HepG2 (cell line): ENCODE data around the gene PLXNC1. TPM values are rescaled to one million over a fixed set of nuclear protein-coding genes. Genes with fewer than 3 reads are reported as not detected.

Experiments
- ATAC-seq: fragments of 200-7000 bp; cut with Tn5 transposase; 3 replicates; pipeline ENCODE4 v1.9.1; 2020; ENCODE audit warnings: mild to moderate bottlenecking, moderate library complexity
- BruUV-seq: library from RNA; stranded (reverse); fragments of 400-500 nt; replicated peaks from 2 replicates; lab custom pipeline; 2021; lab: Mats Ljungman, UMichigan
- CTCF ChIA-PET: fragments of 300-600 bp; formaldehyde crosslinking; extraction: SDS; loops from one replicate; lab custom pipeline; 2021; ENCODE audit warnings: low total read pairs, inconsistent platforms, low intra/inter-chr PET ratio; lab: Yijun Ruan, JAX
- POLR2A ChIA-PET: fragments of 350-600 bp; sonication (Branson Sonifier 250); formaldehyde crosslinking; loops from one replicate; lab custom pipeline; 2020; ENCODE audit warnings: antibody characterized with exemption, inconsistent platforms; lab: Yijun Ruan, JAX
- DNase-seq: peaks from one replicate; pipeline ENCODE4 v3.0.0-alpha.2; 2015; ENCODE audit warnings: low spot score
- FAIRE-seq: peaks from 3 replicates; lab custom pipeline; 2011; peaks lifted over from hg19 to GRCh38; lab: Jason Lieb, UNC
- H2AFZ ChIP-seq: one replicate; pipeline ENCODE4 v1.6.1; 2011; ENCODE audit warnings: low read length, inconsistent platforms
- H3K27ac ChIP-seq: fragments of 300-600 bp; 3 replicates; pipeline ENCODE4 v1.8.0; 2011; ENCODE audit warnings: mixed run types, mild to moderate bottlenecking, mixed read lengths, low read length, inconsistent platforms; ENCODE audit not compliant: insufficient read depth; ENCODE audit errors: extremely low read length
- H3K27me3 ChIP-seq, 2 experiments: fragments of 200-600 bp in 1 of 2; 2 replicates in 1 of 2; 3 replicates in 1 of 2; pipeline versions ENCODE4 v1.6.0 to v1.8.0; 2011; ENCODE audit warnings: low read length in 2 of 2, mild to moderate bottlenecking in 2 of 2, moderate library complexity in 2 of 2, inconsistent platforms in 1 of 2; ENCODE audit not compliant: insufficient read depth in 2 of 2, control insufficient read depth in 1 of 2
- H3K36me3 ChIP-seq, 2 experiments: fragments of 200-600 bp in 1 of 2; replicated peaks in 1 of 2; 2 replicates in 1 of 2; 3 replicates in 1 of 2; pipeline versions ENCODE4 v1.5.1 to v1.8.0; 2011; ENCODE audit warnings: low read length in 2 of 2, inconsistent platforms in 1 of 2; ENCODE audit not compliant: insufficient read depth in 2 of 2, control insufficient read depth in 1 of 2
- H3K4me1 ChIP-seq: 2 replicates; pipeline ENCODE4 v1.5.1; 2012; ENCODE audit warnings: low read length, inconsistent platforms; ENCODE audit not compliant: insufficient read depth
- H3K4me2 ChIP-seq: 2 replicates; pipeline ENCODE4 v1.6.0; 2011; ENCODE audit warnings: low read depth, low read length, inconsistent platforms
- H3K4me3 ChIP-seq, 3 experiments: fragments of 200-600 bp in 1 of 3; sonication (generic), shearing (Covaris generic) in 1 of 3; replicated peaks in 1 of 3; 2 replicates each; pipeline ENCODE4 v1.5.1; 2011 to 2016; ENCODE audit warnings: low read length in 3 of 3, inconsistent platforms in 2 of 3, low read depth in 2 of 3, mild to moderate bottlenecking in 2 of 3, control low read depth in 1 of 3, mixed read lengths in 1 of 3; ENCODE audit not compliant: insufficient read depth in 1 of 3
- H3K79me2 ChIP-seq: one replicate; pipeline ENCODE4 v1.6.1; 2011; ENCODE audit warnings: low read length, inconsistent platforms; ENCODE audit not compliant: insufficient read depth
- H3K9ac ChIP-seq: 2 replicates; pipeline ENCODE4 v1.6.0; 2011; ENCODE audit warnings: mild to moderate bottlenecking, low read depth, low read length, inconsistent platforms; ENCODE audit not compliant: insufficient read depth
- H3K9me3 ChIP-seq: 2 replicates; pipeline ENCODE4 v1.5.1; 2012; ENCODE audit warnings: mild to moderate bottlenecking, low read length
- H4K20me1 ChIP-seq: 2 replicates; pipeline ENCODE4 v1.6.0; 2011; ENCODE audit warnings: inconsistent platforms, mild to moderate bottlenecking, low read length, moderate library complexity; ENCODE audit not compliant: insufficient read depth
- FLYWCH1 ChIP-seq: sonication (generic); formaldehyde crosslinking; IDR thresholded peaks from 2 replicates; pipeline ENCODE4 v1.8.1; 2023; ENCODE audit warnings: mild to moderate bottlenecking, missing genetic modification reagents
- HHEX ChIP-seq: IDR thresholded peaks from 2 replicates; pipeline ENCODE4 v1.6.1; 2016; ENCODE audit warnings: control low read depth
- NFRKB ChIP-seq: fragments of 450-650 bp; IDR thresholded peaks from 2 replicates; pipeline ENCODE4 v1.6.1; 2017
- REL ChIP-seq: sonication (generic); formaldehyde crosslinking; conservative IDR thresholded peaks from 2 replicates; pipeline ENCODE4 v1.8.0; 2022; ENCODE audit warnings: mild to moderate bottlenecking, missing genetic modification reagents, moderate library complexity
- REST ChIP-seq, 2 experiments: IDR thresholded peaks; 2 replicates each; pipeline ENCODE4 v1.6.1; 2011 to 2012; ENCODE audit warnings: low read length in 2 of 2, borderline replicate concordance in 1 of 2, low read depth in 1 of 2, mild to moderate bottlenecking in 1 of 2, moderate library complexity in 1 of 2
- SRSF1 ChIP-seq: fragments of 200-400 bp; formaldehyde crosslinking; optimal IDR thresholded peaks from 2 replicates; pipeline ENCODE3; 2017; ENCODE audit warnings: mild to moderate bottlenecking, low read depth, low read length, moderate library complexity
- TEAD3 ChIP-seq: optimal IDR thresholded peaks from 2 replicates; pipeline ENCODE3; 2016; ENCODE audit warnings: borderline replicate concordance
- ZBTB42 ChIP-seq: sonication (generic); formaldehyde crosslinking; IDR thresholded peaks from 2 replicates; pipeline ENCODE4 v1.5.0; 2020; ENCODE audit warnings: mild to moderate bottlenecking, missing genetic modification reagents
- ZFP37 ChIP-seq: sonication (generic); formaldehyde crosslinking; IDR thresholded peaks from 2 replicates; pipeline ENCODE4 v1.4.0; 2020; ENCODE audit warnings: missing genetic modification reagents, borderline replicate concordance
- ZNF432 ChIP-seq: sonication (generic); formaldehyde crosslinking; IDR thresholded peaks from 2 replicates; pipeline ENCODE4 v1.5.0; 2020; ENCODE audit warnings: missing genetic modification reagents, mild to moderate bottlenecking, borderline replicate concordance
- ZNF510 ChIP-seq: sonication (generic); formaldehyde crosslinking; IDR thresholded peaks from 2 replicates; pipeline ENCODE4 v1.4.0; 2020; ENCODE audit warnings: low read depth, mild to moderate bottlenecking, missing genetic modification reagents
- ZNF552 ChIP-seq: sonication (generic); formaldehyde crosslinking; IDR thresholded peaks from 2 replicates; pipeline ENCODE4 v1.9.0; 2022; ENCODE audit warnings: missing genetic modification reagents, mild to moderate bottlenecking, borderline replicate concordance
- ZNF883 ChIP-seq: sonication (generic); formaldehyde crosslinking; IDR thresholded peaks from 2 replicates; pipeline ENCODE4 v1.5.1; 2020; ENCODE audit warnings: mild to moderate bottlenecking, missing genetic modification reagents; ENCODE audit errors: not compliant biosample characterization
- ZUFSP ChIP-seq: sonication (generic); formaldehyde crosslinking; IDR thresholded peaks from 2 replicates; pipeline ENCODE4 v1.9.0; 2021; ENCODE audit warnings: missing genetic modification reagents, mild to moderate bottlenecking, borderline replicate concordance
- WGBS: methylation state at CpG from one replicate; pipeline ENCODE4 v1.1.6; 2017; ENCODE audit warnings: low lambda C conversion rate; 5-methylcytosine and 5-hydroxymethylcytosine counted together
- in situ Hi-C: cut with HindIII; loops from 2 replicates; pipeline ENCODE4 v1.10.0; 2017; ENCODE audit warnings: low pct_unique_long_range_greater_than_20kb; ENCODE audit not compliant: extremely low pct_ligation_motif_present
- intact Hi-C: fragments of 100-400 bp; cut with micrococcal nuclease; formaldehyde crosslinking; loops from one replicate; pipeline ENCODE4 v1.10.0; 2022; ENCODE audit not compliant: unreplicated experiment
- polyA plus RNA-seq, 8 experiments: library from polyadenylated mRNA; depleted of rRNA in 3 of 8; stranded (reverse) in 7 of 8; unstranded in 1 of 8; fragments of >200 nt; fragmentation: Illumina TruSeq in 4 of 8; extraction: Trizol in 4 of 8; gene quantifications; 2 replicates each; pipeline versions ENCODE4 v1.2.1 to v1.2.3, GENCODE V29; 2011 to 2016; ENCODE audit warnings: low read depth in 4 of 8, missing spikeins in 1 of 8, mixed read lengths in 1 of 8; ENCODE audit not compliant: insufficient read depth in 1 of 8
- total RNA-seq, 5 experiments: library from RNA; depleted of rRNA; stranded (reverse); fragments of >200 nt; fragmentation: Illumina TruSeq; extraction: Trizol; gene quantifications; 2 replicates each; pipeline ENCODE4 v1.2.3, GENCODE V29; 2016; ENCODE audit warnings: low read depth in 1 of 5

The PLXNC1 gene
- total and polyA plus RNA-seq, 2 of the 13 experiments (the other 11 are each of a cell fraction or from before 2014, with no cell fraction given): 6.6 to 11.2 TPM

- TF ChIP-seq REL: no peak
- TF ChIP-seq REST (IDR thresholded peaks at IDR 0.05; ENCODE audit: borderline replicate concordance in 1 of 2, low read depth in 1 of 2, low read length in 2 of 2): no peak
- TF ChIP-seq SRSF1: no peak
- TF ChIP-seq ZNF552 (CRISPR knock-in tag): no peak
These were observed 117.8 kb downstream of the PLXNC1 start (continued) for GRCh38 chr12:94265966-94266745.

- BruUV-seq: no TSS peak
- TF ChIP-seq ZBTB42 (CRISPR knock-in tag): no peak
- TF ChIP-seq ZNF883 (CRISPR knock-in tag): no peak
- TF ChIP-seq HHEX (CRISPR knock-in tag): no peak
- TF ChIP-seq ZNF432 (CRISPR knock-in tag): no peak
- TF ChIP-seq FLYWCH1 (CRISPR knock-in tag): no peak
- TF ChIP-seq ZNF510 (CRISPR knock-in tag): no peak
- TF ChIP-seq ZFP37 (CRISPR knock-in tag): no peak
- TF ChIP-seq NFRKB: no peak
- no peak for TF ChIP-seq ZUFSP (CRISPR knock-in tag)
- TF ChIP-seq TEAD3 (CRISPR knock-in tag): no peak
- ATAC-seq (no peak), FAIRE-seq (no peak), DNase-seq (no peak)
- Histone ChIP-seq H3K4me1 (no peaks in the 10 kb centered on the region), H2AFZ (no peak overlapping the region), H3K4me3 (no peak overlapping the region), H3K9me3 (no peaks in the 10 kb centered on the region), H3K4me2 (no peak overlapping the region), H4K20me1 (no peaks in the 10 kb centered on the region), H3K27ac (no peak overlapping the region), H3K9ac (no peak overlapping the region), H3K79me2 (no peaks in the 10 kb centered on the region), H3K27me3 (no peaks in the 10 kb centered on the region), H3K36me3 (peaks cover 3 to 14% of the 10 kb centered on the region in 2 experiments; a peak in 3 of 5 replicates)
- ChIA-PET POLR2A (no interaction called here), CTCF (no interaction called here)
- 90% methylated on average over 11 of the region's 11 CpGs for WGBS
- intact Hi-C loops: no loop called here
- in situ Hi-C loops: loop anchor here (5.0 kb wide), 1 partner anchor 265 kb away; no protein-coding TSS in a partner anchor
These were observed 118.6 kb downstream of the PLXNC1 start for GRCh38 chr12:94266796-94267536.
